Tibial nerve (tissue), 4 donors: ENCODE data around the gene DOCK1. TPM values are rescaled to one million over a fixed set of nuclear protein-coding genes. Genes with fewer than 3 reads are reported as not detected.

Source experiments
- DNase-seq, 2 donors: peaks; one replicate each; pipeline ENCODE4 v3.0.0-alpha.2; 2019; ENCODE audit warnings: low spot score in 2 of 2
- H3K27ac ChIP-seq, 4 donors: fragments of 200-600 bp; sonication (generic) in 3 of 4; one replicate each; pipeline ENCODE4 v1.5.1; 2017 to 2019; ENCODE audit warnings: mild to moderate bottlenecking in 1 of 4
- H3K27me3 ChIP-seq, 2 donors: fragments of 200-600 bp; sonication (generic) in 1 of 2; one replicate each; pipeline versions ENCODE4 v1.5.1 to v1.6.0; 2017 to 2019
- H3K36me3 ChIP-seq, 3 donors: fragments of 200-600 bp; sonication (generic); one replicate each; pipeline ENCODE4 v1.5.1; 2018 to 2019
- H3K4me1 ChIP-seq, 4 donors: fragments of 200-600 bp; sonication (generic) in 3 of 4; one replicate each; pipeline ENCODE4 v1.5.1; 2017 to 2019
- H3K4me3 ChIP-seq, 4 donors: fragments of 200-600 bp; sonication (generic) in 3 of 4; one replicate each; pipeline ENCODE4 v1.5.1; 2017 to 2019; ENCODE audit warnings: mild to moderate bottlenecking in 1 of 4, moderate library complexity in 1 of 4
- H3K9me3 ChIP-seq, 4 donors: fragments of 200-600 bp; sonication (generic) in 3 of 4; one replicate each; pipeline ENCODE4 v1.5.1; 2017 to 2019
- CTCF ChIP-seq, 5 experiments: fragments of 200-600 bp in 3 of 5; fragments of 450-650 bp in 2 of 5; sonication (generic) in 3 of 5; IDR thresholded peaks; one replicate each; pipeline ENCODE4 v1.5.1; 2016 to 2019; ENCODE audit warnings: antibody characterized with exemption in 5 of 5, mild to moderate bottlenecking in 3 of 5, moderate library complexity in 2 of 5
- EP300 ChIP-seq, 2 donors: sonication (generic); formaldehyde crosslinking; IDR thresholded peaks; one replicate each; pipeline ENCODE4 v1.6.1; 2017; ENCODE audit warnings: antibody characterized with exemption in 2 of 2, mild to moderate bottlenecking in 1 of 2
- POLR2A ChIP-seq, 2 donors: fragments of 450-650 bp; IDR thresholded peaks; one replicate each; pipeline ENCODE4 v1.6.1; 2017; ENCODE audit warnings: antibody characterized with exemption in 2 of 2, mild to moderate bottlenecking in 2 of 2, moderate library complexity in 2 of 2
- WGBS, 2 donors: methylation state at CpG; one replicate each; pipeline ENCODE4 v1.1.5; 2018; 5-methylcytosine and 5-hydroxymethylcytosine counted together
- total RNA-seq, 4 donors: library from RNA; depleted of rRNA; stranded (reverse); fragments of >200 nt; gene quantifications; one replicate each; pipeline ENCODE4 v1.1.0, GENCODE V29; 2016

The DOCK1 gene
- total RNA-seq, 4 donors from 2014 or later, result 57.3 to 76.7 (median 63.7) TPM

GRCh38 chr10:127386606-127387327 lies 481.5 kb downstream of the DOCK1 start:
- TF ChIP-seq CTCF (IDR thresholded peaks at IDR 0.05) (no peak), POLR2A (IDR thresholded peaks at IDR 0.05) (no peak), EP300 (IDR thresholded peaks at IDR 0.05) (no peak)
- Histone ChIP-seq H3K9me3 (no peaks in the 10 kb centered on the region), H3K36me3 (peaks cover 0 to 68% (median 0%) of the 10 kb centered on the region in 3 donors), H3K27me3 (no peaks in the 10 kb centered on the region), H3K4me3 (no peak overlapping the region), H3K4me1 (peaks cover 0 to 6% (median 0%) of the 10 kb centered on the region in 4 donors), H3K27ac (peak overlapping the region in 1 of 4 donors; percentile 43)
- DNase-seq, result no peak
- 40 to 57% methylated on average over 17 of the region's 17 CpGs for WGBS, 2 donors

GRCh38 chr10:127391875-127392274 lies 486.6 kb downstream of the DOCK1 start:
- no peaks in the 10 kb centered on the region for H3K27me3 ChIP-seq
- H3K4me3 ChIP-seq, result no peak overlapping the region
- no peaks in the 10 kb centered on the region for H3K9me3 ChIP-seq
- TF ChIP-seq CTCF (IDR thresholded peaks at IDR 0.05) (no peak), EP300 (IDR thresholded peaks at IDR 0.05) (no peak), POLR2A (IDR thresholded peaks at IDR 0.05) (no peak)
- H3K36me3 ChIP-seq, result peaks cover 0 to 41% (median 0%) of the 10 kb centered on the region in 3 donors
- H3K4me1 ChIP-seq, result peaks cover 0 to 5% (median 0%) of the 10 kb centered on the region in 4 donors
- peak overlapping the region in 2 of 4 donors; percentile 72 to 79 for H3K27ac ChIP-seq
- no peak for DNase-seq
- 68 to 80% methylated on average over 8 to 11 of the region's 12 CpGs for WGBS, 2 donors

GRCh38 chr10:127392351-127393235 lies 487.4 kb downstream of the DOCK1 start:
- TF ChIP-seq POLR2A (IDR thresholded peaks at IDR 0.05) (no peak), EP300 (IDR thresholded peaks at IDR 0.05) (peak in 1 of 2 donors; percentile 31)
- H3K4me3 ChIP-seq, result no peak overlapping the region
- no peaks in the 10 kb centered on the region for H3K4me1 ChIP-seq
- no peaks in the 10 kb centered on the region for H3K27me3 ChIP-seq
- no peaks in the 10 kb centered on the region for H3K9me3 ChIP-seq
- 45 to 71% methylated on average over 23 of the region's 23 CpGs for WGBS, 2 donors
- H3K27ac ChIP-seq, result peak overlapping the region in 2 of 4 donors; percentile 72 to 79
- peak in 1 of 2 donors; percentile 37 for DNase-seq
- peaks cover 0 to 40% (median 0%) of the 10 kb centered on the region in 3 donors for H3K36me3 ChIP-seq

GRCh38 chr10:127398140-127398970 lies 493.1 kb downstream of the DOCK1 start:
- WGBS, 2 donors, result 80 to 85% methylated on average over 12 of the region's 12 CpGs
- H3K4me3 ChIP-seq, result no peak overlapping the region
- TF ChIP-seq CTCF (IDR thresholded peaks at IDR 0.05) (no peak), EP300 (IDR thresholded peaks at IDR 0.05) (no peak), POLR2A (IDR thresholded peaks at IDR 0.05) (no peak)
- H3K4me1 ChIP-seq, result no peaks in the 10 kb centered on the region
- H3K9me3 ChIP-seq, result no peaks in the 10 kb centered on the region
- no peak overlapping the region for H3K27ac ChIP-seq
- peaks cover 0 to 38% (median 0%) of the 10 kb centered on the region in 3 donors for H3K36me3 ChIP-seq
- H3K27me3 ChIP-seq, result no peaks in the 10 kb centered on the region
- no peak for DNase-seq

- no peak for TF ChIP-seq EP300 (IDR thresholded peaks at IDR 0.05)
- TF ChIP-seq POLR2A (IDR thresholded peaks at IDR 0.05), result no peak
- TF ChIP-seq CTCF (IDR thresholded peaks at IDR 0.05), result no peak
- H3K36me3 ChIP-seq, result peaks cover 0 to 44% (median 0%) of the 10 kb centered on the region in 3 donors
- WGBS, 2 donors, result 88 to 92% methylated on average over 10 of the region's 10 CpGs
Observed at GRCh38 chr10:127398971-127399365, 493.7 kb downstream of the DOCK1 start.

More at GRCh38 chr10:127398971-127399365, 493.7 kb downstream of the DOCK1 start:
- Histone ChIP-seq H3K4me1 (no peaks in the 10 kb centered on the region), H3K27me3 (no peaks in the 10 kb centered on the region), H3K9me3 (no peaks in the 10 kb centered on the region), H3K4me3 (no peak overlapping the region), H3K27ac (no peak overlapping the region)
- DNase-seq, result no peak
